GM12878 (cell line): ENCODE data around the gene GTF3C1. TPM values are rescaled to one million over a fixed set of nuclear protein-coding genes. Genes with fewer than 3 reads are reported as not detected.

Experiments used
- ATF2 ChIP-seq: IDR thresholded peaks from 2 replicates; pipeline ENCODE4 v1.6.1; 2012; ENCODE audit warnings: low read length, inconsistent platforms
- CBFB ChIP-seq: IDR thresholded peaks from 2 replicates; pipeline ENCODE4 v1.6.1; 2016; ENCODE audit warnings: antibody characterized with exemption, low read depth
- CEBPZ ChIP-seq: fragments of 150-350 bp; IDR thresholded peaks from 2 replicates; pipeline ENCODE4 v1.6.1; 2016; ENCODE audit warnings: low read depth, low read length
- E2F8 ChIP-seq: fragments of 450-650 bp; IDR thresholded peaks from 2 replicates; pipeline ENCODE4 v1.6.1; 2018; ENCODE audit warnings: mild to moderate bottlenecking, low read depth, moderate library complexity; ENCODE audit not compliant: partially characterized antibody
- HDAC2 ChIP-seq: fragments of 200-600 bp; sonication (generic); IDR thresholded peaks from 2 replicates; pipeline ENCODE4 v1.6.1; 2017
- HDAC6 ChIP-seq: fragments of 200-600 bp; sonication (generic); IDR thresholded peaks from one replicate; pipeline ENCODE4 v1.8.0; 2017; ENCODE audit warnings: antibody characterized with exemption; ENCODE audit not compliant: unreplicated experiment
- HSF1 ChIP-seq: fragments of 150-350 bp; IDR thresholded peaks from 2 replicates; pipeline ENCODE4 v1.6.1; 2014; ENCODE audit warnings: mild to moderate bottlenecking, low read depth, low read length
- IRF3 ChIP-seq: fragments of 450-650 bp; IDR thresholded peaks from 2 replicates; pipeline ENCODE4 v1.6.1; 2014; ENCODE audit warnings: mild to moderate bottlenecking
- NR2C2 ChIP-seq: IDR thresholded peaks from 2 replicates; pipeline ENCODE4 v1.6.1; 2011; ENCODE audit warnings: borderline replicate concordance, low read depth; ENCODE audit not compliant: control insufficient read depth, insufficient read length
- NR2F1 ChIP-seq: fragments of 450-650 bp; conservative IDR thresholded peaks from 2 replicates; pipeline ENCODE4 v1.6.1; 2017; ENCODE audit warnings: mild to moderate bottlenecking
- PAX5 ChIP-seq: IDR thresholded peaks from 2 replicates; pipeline ENCODE4 v1.6.1; 2011; ENCODE audit warnings: low read depth, low read length, borderline replicate concordance
- POLR2A ChIP-seq: IDR thresholded peaks from 2 replicates; pipeline ENCODE4 v1.6.1; 2011; ENCODE audit warnings: low read depth, mild to moderate bottlenecking, low read length
- POU2F2 ChIP-seq: IDR thresholded peaks from 3 replicates; pipeline ENCODE4 v1.6.1; 2011; ENCODE audit warnings: low read depth, mild to moderate bottlenecking, low read length, borderline replicate concordance
- RBBP5 ChIP-seq: fragments of 200-600 bp; sonication (generic); conservative IDR thresholded peaks from 2 replicates; pipeline ENCODE4 v1.6.1; 2016
- RELB ChIP-seq: fragments of 450-650 bp; IDR thresholded peaks from 2 replicates; pipeline ENCODE4 v1.6.1; 2017; ENCODE audit warnings: low read depth, mild to moderate bottlenecking, moderate library complexity
- ZNF274 ChIP-seq: IDR thresholded peaks from one replicate; pipeline ENCODE4 v1.8.0; 2011; ENCODE audit not compliant: insufficient read length, insufficient read depth
- polyA plus RNA-seq, 11 experiments: library from polyadenylated mRNA; depleted of rRNA in 4 of 11; unstranded in 6 of 11; stranded (reverse) in 5 of 11; fragments of >200 nt; fragmentation: Nextera tagmentation in 4 of 11; fragmentation: Illumina TruSeq in 1 of 11; extraction: Ambion mirVana in 4 of 11; extraction: Trizol in 1 of 11; gene quantifications; 1 replicate in 1 of 11; 2 replicates in 10 of 11; pipeline versions ENCODE4 v1.2.1 to v1.2.3, GENCODE V29; 2011 to 2016; ENCODE audit warnings: inconsistent platforms in 2 of 11, missing spikeins in 2 of 11, low read depth in 1 of 11
- total RNA-seq, 4 experiments: library from RNA; depleted of rRNA in 3 of 4; stranded (reverse); fragments of >200 nt in 3 of 4; fragmentation: Illumina TruSeq in 1 of 4; extraction: Trizol in 1 of 4; gene quantifications; 2 replicates each; pipeline versions ENCODE4 v1.2.1 to v1.2.3, GENCODE V29; 2013 to 2021

Gene GTF3C1
- total and polyA plus RNA-seq, 10 of the 15 experiments (the other 5 are each of a cell fraction or from before 2014, with no cell fraction given), result 0.98 to 60.9 (median 34.3) TPM

GRCh38 chr16:27450196-27450549 lies 99.5 kb downstream of the GTF3C1 start (continued):
- no peak for TF ChIP-seq CEBPZ
- TF ChIP-seq ZNF274, result no peak
- no peak for TF ChIP-seq NR2F1
- TF ChIP-seq IRF3, result no peak
- peak; percentile 8; the same call in 1 of the 2 replicates for TF ChIP-seq CBFB
- TF ChIP-seq POLR2A, result 0 out of 2 replicates have a peak, but pooled peaks have one; percentile 11
- no peak for TF ChIP-seq HDAC2
- TF ChIP-seq RBBP5, result no peak
- TF ChIP-seq POU2F2, result no peak
- TF ChIP-seq PAX5, result no peak
- no peak for TF ChIP-seq HDAC6
- no peak for TF ChIP-seq HSF1
- TF ChIP-seq ATF2, result peak; percentile 53
- TF ChIP-seq NR2C2, result no peak
- TF ChIP-seq RELB, result peak; percentile 23; the same call in 1 of the 2 replicates
- peak; percentile 60 for TF ChIP-seq E2F8
